Sigmoid colon (tissue), 4 donors: ENCODE measurements around the gene STXBP4.

Experiments used
- CTCF ChIP-seq, 4 experiments: fragments of 450-650 bp in 3 of 4; fragments of 200-600 bp in 1 of 4; IDR thresholded peaks; one replicate each; pipeline ENCODE4 v1.5.1; 2016 to 2019; ENCODE audit warnings: antibody characterized with exemption in 4 of 4, mild to moderate bottlenecking in 3 of 4, moderate library complexity in 2 of 4
- EP300 ChIP-seq, 4 donors: sonication (generic); formaldehyde crosslinking; IDR thresholded peaks; one replicate each; pipeline ENCODE4 v1.6.1; 2017; ENCODE audit warnings: antibody characterized with exemption in 4 of 4
- POLR2A ChIP-seq, 2 donors: fragments of 450-650 bp; IDR thresholded peaks; one replicate each; pipeline ENCODE4 v1.6.1; 2016; ENCODE audit warnings: antibody characterized with exemption in 2 of 2, mild to moderate bottlenecking in 2 of 2, moderate library complexity in 2 of 2

DNA sequence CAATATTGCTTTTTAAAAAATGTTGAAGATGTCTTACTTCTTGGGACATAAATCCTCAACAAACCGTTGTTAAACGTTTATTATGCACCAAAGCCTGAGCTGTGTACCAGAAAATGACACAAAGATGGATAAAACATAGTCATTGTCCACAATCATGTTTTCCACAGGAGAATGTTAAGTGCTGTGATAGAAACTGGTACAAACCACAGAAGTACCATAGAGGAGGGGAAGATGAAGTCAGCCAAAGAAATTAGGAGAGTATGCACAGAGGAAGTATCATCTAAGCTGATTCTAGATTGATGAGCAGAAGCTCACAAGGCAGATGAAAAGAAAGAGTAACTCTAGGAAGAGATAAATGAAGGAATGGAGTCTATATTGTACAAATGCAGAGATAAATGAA is 153.5 kb downstream of the STXBP4 start:
- TF ChIP-seq POLR2A (IDR thresholded peaks at IDR 0.05) (no peak), CTCF (IDR thresholded peaks at IDR 0.05) (no peak), EP300 (IDR thresholded peaks at IDR 0.05) (no peak)
